OCI-LY3 (cell line): ENCODE results near the gene WBP2.

Source experiments
- EZH2phosphoT487 ChIP-seq: fragments of 200-600 bp; shearing (Covaris generic); IDR thresholded peaks from 2 replicates; pipeline ENCODE4 v1.6.1; 2018; ENCODE audit warnings: antibody characterized with exemption, mixed run types, low read depth
- TF ChIP-seq, protein P1 (sequence below): fragments of 200-600, 300-600 bp; sonication (generic); IDR thresholded peaks from 2 replicates; pipeline ENCODE4 v1.5.1; 2014; ENCODE audit warnings: antibody characterized with exemption, low read length, low read depth

DNA sequence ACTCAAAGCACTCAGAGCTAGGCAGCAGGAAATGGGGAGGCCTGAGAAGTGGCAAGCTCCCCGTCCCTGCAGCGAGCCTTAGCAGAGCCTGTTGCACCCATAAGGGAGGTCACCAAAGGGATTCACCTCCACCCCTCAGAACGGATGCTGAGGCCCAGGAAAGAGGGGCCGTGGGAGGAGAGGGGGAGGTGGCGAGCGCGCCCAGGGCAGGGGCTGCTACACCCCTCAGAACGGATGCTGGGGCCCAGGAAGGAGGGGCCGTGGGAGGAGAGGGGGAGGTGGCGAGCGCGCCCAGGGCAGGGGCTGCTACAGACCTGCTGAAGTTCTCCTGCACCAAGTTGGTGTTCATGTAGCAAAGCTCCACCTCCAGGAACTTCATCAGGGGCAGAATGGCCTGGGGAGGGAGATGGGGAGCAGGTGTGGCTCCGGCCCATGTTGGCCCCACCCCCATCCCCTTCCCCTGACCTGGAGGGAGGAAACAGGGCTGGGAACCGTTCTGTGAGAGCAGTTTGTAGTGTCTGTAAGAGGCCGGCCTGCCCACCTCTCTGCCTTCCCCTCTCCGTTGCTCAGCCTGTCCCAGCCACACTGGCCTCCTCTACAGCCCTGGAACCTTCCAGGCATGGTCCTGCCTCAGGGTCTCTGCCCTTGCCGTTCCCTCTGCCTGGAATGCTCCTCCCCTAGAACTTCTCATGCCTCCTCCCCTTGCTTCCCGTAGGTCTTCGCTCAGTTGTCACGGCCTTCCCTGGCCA, 22.3 kb downstream of the WBP2 start:
- TF ChIP-seq, protein P1, sequence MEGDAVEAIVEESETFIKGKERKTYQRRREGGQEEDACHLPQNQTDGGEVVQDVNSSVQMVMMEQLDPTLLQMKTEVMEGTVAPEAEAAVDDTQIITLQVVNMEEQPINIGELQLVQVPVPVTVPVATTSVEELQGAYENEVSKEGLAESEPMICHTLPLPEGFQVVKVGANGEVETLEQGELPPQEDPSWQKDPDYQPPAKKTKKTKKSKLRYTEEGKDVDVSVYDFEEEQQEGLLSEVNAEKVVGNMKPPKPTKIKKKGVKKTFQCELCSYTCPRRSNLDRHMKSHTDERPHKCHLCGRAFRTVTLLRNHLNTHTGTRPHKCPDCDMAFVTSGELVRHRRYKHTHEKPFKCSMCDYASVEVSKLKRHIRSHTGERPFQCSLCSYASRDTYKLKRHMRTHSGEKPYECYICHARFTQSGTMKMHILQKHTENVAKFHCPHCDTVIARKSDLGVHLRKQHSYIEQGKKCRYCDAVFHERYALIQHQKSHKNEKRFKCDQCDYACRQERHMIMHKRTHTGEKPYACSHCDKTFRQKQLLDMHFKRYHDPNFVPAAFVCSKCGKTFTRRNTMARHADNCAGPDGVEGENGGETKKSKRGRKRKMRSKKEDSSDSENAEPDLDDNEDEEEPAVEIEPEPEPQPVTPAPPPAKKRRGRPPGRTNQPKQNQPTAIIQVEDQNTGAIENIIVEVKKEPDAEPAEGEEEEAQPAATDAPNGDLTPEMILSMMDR: no peak
- TF ChIP-seq EZH2phosphoT487: no peak
